BE2C (cell line): Measurements from ENCODE around the gene RPS16.

Experiments
- DNase-seq: peaks from one replicate; pipeline ENCODE4 v3.0.0-alpha.2; 2020
- H3K27me3 ChIP-seq: fragments of 250-450 bp; sonication (Bioruptor Pico); 2 replicates; pipeline ENCODE4 v1.5.1; 2020; ENCODE audit warnings: mild to moderate bottlenecking
- H3K36me3 ChIP-seq: fragments of 250-450 bp; sonication (Bioruptor Pico); 2 replicates; pipeline ENCODE4 v1.5.1; 2020; ENCODE audit warnings: mild to moderate bottlenecking
- H3K4me1 ChIP-seq: fragments of 250-450 bp; sonication (Bioruptor Pico); 2 replicates; pipeline ENCODE4 v1.5.1; 2020
- H3K4me3 ChIP-seq: 2 replicates; pipeline ENCODE4 v1.5.1; 2011; ENCODE audit warnings: low read depth, low read length
- H3K9me3 ChIP-seq: fragments of 250-450 bp; sonication (Bioruptor Pico); 2 replicates; pipeline ENCODE4 v1.5.1; 2020
- CTCF ChIP-seq: IDR thresholded peaks from 2 replicates; pipeline ENCODE4 v1.5.1; 2012; ENCODE audit warnings: mild to moderate bottlenecking, low read depth, low read length

RPS16 gene

GRCh38 chr19:39386557-39386956, 49.2 kb downstream of the RPS16 start:
- Histone ChIP-seq H3K4me3 (no peak overlapping the region), H3K27me3 (no peaks in the 10 kb centered on the region), H3K9me3 (no peaks in the 10 kb centered on the region), H3K36me3 (peaks cover 37% of the 10 kb centered on the region), H3K4me1 (no peaks in the 10 kb centered on the region)
- TF ChIP-seq CTCF = no peak
- no peak for DNase-seq

GRCh38 chr19:39385629-39386411, 49.9 kb downstream of the RPS16 start:
- Histone ChIP-seq H3K27me3 (no peaks in the 10 kb centered on the region), H3K4me1 (no peaks in the 10 kb centered on the region), H3K36me3 (peaks cover 45% of the 10 kb centered on the region), H3K9me3 (no peaks in the 10 kb centered on the region), H3K4me3 (no peak overlapping the region)
- no peak for DNase-seq
- no peak for TF ChIP-seq CTCF

GRCh38 chr19:39384839-39385568, 50.7 kb downstream of the RPS16 start:
- Histone ChIP-seq H3K4me1 (no peaks in the 10 kb centered on the region), H3K4me3 (no peak overlapping the region), H3K27me3 (no peaks in the 10 kb centered on the region), H3K9me3 (no peaks in the 10 kb centered on the region), H3K36me3 (peaks cover 48% of the 10 kb centered on the region)
- TF ChIP-seq CTCF = no peak
- no peak for DNase-seq
